Stimulated activated naive B cell treated with anti-CD40 and anti-IgM and Interleukin-4, amounts not matched to agents 10 μg/mL and 1 μg/mL and 100 μg/mL, for 72 hours (primary cell): ENCODE measurements around the gene CHST10.
"Not testable (repeated sequence)": the region's sequence is repeated elsewhere in the genome, so short reads cannot be mapped to it uniquely, and the experiment has no call there.

Source experiments
- ATAC-seq, 2 donors: fragments of 150-1000 bp; cut with Tn5 transposase; replicated peaks; 2 replicates each; pipeline ENCODE4 v1.10.0; 2021; ENCODE audit warnings: moderate library complexity in 1 of 2
- DNase-seq: peaks from one replicate; pipeline ENCODE4 v3.0.0; 2021
- H3K27ac Mint-ChIP-seq: one replicate; pipeline ENCODE4 v1.8.0; 2022; ENCODE audit warnings: mild to moderate bottlenecking, mixed read lengths
- H3K27me3 Mint-ChIP-seq, 2 donors: one replicate each; pipeline ENCODE4 v1.8.0; 2022; ENCODE audit warnings: mixed read lengths in 2 of 2
- H3K36me3 Mint-ChIP-seq, 2 donors: one replicate each; pipeline ENCODE4 v1.8.0; 2022; ENCODE audit warnings: mixed read lengths in 2 of 2, mild to moderate bottlenecking in 1 of 2
- H3K4me1 Mint-ChIP-seq, 2 donors: one replicate each; pipeline ENCODE4 v1.8.0; 2022; ENCODE audit warnings: mixed read lengths in 2 of 2, mild to moderate bottlenecking in 1 of 2
- H3K4me3 Mint-ChIP-seq, 2 donors: one replicate each; pipeline ENCODE4 v1.8.0; 2022; ENCODE audit warnings: mild to moderate bottlenecking in 2 of 2, mixed read lengths in 2 of 2, moderate library complexity in 1 of 2
- H3K9me3 Mint-ChIP-seq, 2 donors: one replicate each; pipeline ENCODE4 v1.8.0; 2022; ENCODE audit warnings: mixed read lengths in 2 of 2, mild to moderate bottlenecking in 1 of 2

The CHST10 gene

GRCh38 chr2:100416935-100417710, at the start of gene CHST10:
Gene CHST10 (minus strand): TSS chr2:100417668. CDS start chr2:100406675, 10,993 bp downstream.
- Mint-ChIP-seq H3K36me3 (peaks cover 15 to 19% of the 10 kb centered on the region in 2 donors), H3K27ac (peak within 1 kb of the TSS; percentile 94), H3K9me3 (no peaks in the 10 kb centered on the region), H3K4me1 (peaks cover 26 to 55% of the 10 kb centered on the region in 2 donors), H3K4me3 (peak within 1 kb of the TSS; percentile 89 to 95), H3K27me3 (peaks cover 0 to under 1% of the 10 kb centered on the region in 2 donors)
- ATAC-seq (peak; percentile 94), DNase-seq (peak; percentile 58)

- Mint-ChIP-seq H3K4me1 (peaks cover 2 to 7% of the 10 kb centered on the region in 2 donors), H3K9me3 (peaks cover 5 to 9% of the 10 kb centered on the region in 2 donors), H3K36me3 (no peaks in the 10 kb centered on the region), H3K4me3 (no peak overlapping the region), H3K27me3 (peaks cover 18 to 26% of the 10 kb centered on the region in 2 donors), H3K27ac (peak overlapping the region; percentile 56)
- ATAC-seq (peak in 1 of 2 donors; percentile 34), DNase-seq (no peak)
These were observed 43.5 kb upstream of the CHST10 start for GRCh38 chr2:100460904-100461530.

- ATAC-seq, H3K4me3 Mint-ChIP-seq, H3K27ac Mint-ChIP-seq, H3K9me3 Mint-ChIP-seq, H3K36me3 Mint-ChIP-seq, DNase-seq, H3K4me1 Mint-ChIP-seq: not testable (repeated sequence)
- peaks cover 12 to 18% of the 10 kb centered on the region in 2 donors for H3K27me3 Mint-ChIP-seq
These were observed 38.9 kb upstream of the CHST10 start for GRCh38 chr2:100456357-100456756.

- no peak overlapping the region for H3K4me3 Mint-ChIP-seq
- no peak for DNase-seq
- H3K36me3 Mint-ChIP-seq: no peaks in the 10 kb centered on the region
- peaks cover 5 to 6% of the 10 kb centered on the region in 2 donors for H3K27me3 Mint-ChIP-seq
- H3K27ac Mint-ChIP-seq: no peak overlapping the region
- ATAC-seq: no peak
- H3K4me1 Mint-ChIP-seq: no peaks in the 10 kb centered on the region
- peaks cover 0 to 2% of the 10 kb centered on the region in 2 donors for H3K9me3 Mint-ChIP-seq
These were observed 36.4 kb upstream of the CHST10 start for GRCh38 chr2:100453853-100454252.

- Mint-ChIP-seq H3K9me3 (peaks cover 0 to 1% of the 10 kb centered on the region in 2 donors), H3K4me3 (no peak overlapping the region), H3K27ac (no peak overlapping the region), H3K4me1 (no peaks in the 10 kb centered on the region), H3K36me3 (no peaks in the 10 kb centered on the region), H3K27me3 (peaks cover 5 to 13% of the 10 kb centered on the region in 2 donors)
- DNase-seq (no peak), ATAC-seq (no peak)
These were observed 34.3 kb upstream of the CHST10 start for GRCh38 chr2:100451734-100452133.

GRCh38 chr2:100451092-100451491, 33.6 kb upstream of the CHST10 start:
- DNase-seq: no peak
- Mint-ChIP-seq H3K9me3 (no peaks in the 10 kb centered on the region), H3K27ac (no peak overlapping the region), H3K4me1 (no peaks in the 10 kb centered on the region), H3K27me3 (peaks cover 5 to 13% of the 10 kb centered on the region in 2 donors), H3K4me3 (no peak overlapping the region), H3K36me3 (no peaks in the 10 kb centered on the region)
- ATAC-seq: no peak

GRCh38 chr2:100446696-100447095, 29.2 kb upstream of the CHST10 start:
- no peak overlapping the region for H3K4me3 Mint-ChIP-seq
- no peak for ATAC-seq
- no peaks in the 10 kb centered on the region for H3K9me3 Mint-ChIP-seq
- DNase-seq: no peak
- no peaks in the 10 kb centered on the region for H3K36me3 Mint-ChIP-seq
- H3K27ac Mint-ChIP-seq: no peak overlapping the region
- no peaks in the 10 kb centered on the region for H3K4me1 Mint-ChIP-seq
- peaks cover 0 to 7% of the 10 kb centered on the region in 2 donors for H3K27me3 Mint-ChIP-seq

- Mint-ChIP-seq H3K4me1 (no peaks in the 10 kb centered on the region), H3K4me3 (no peak overlapping the region), H3K9me3 (no peaks in the 10 kb centered on the region), H3K27ac (no peak overlapping the region), H3K27me3 (peaks cover 24 to 29% of the 10 kb centered on the region in 2 donors), H3K36me3 (no peaks in the 10 kb centered on the region)
- DNase-seq: no peak
- ATAC-seq: no peak
These were observed 20.3 kb upstream of the CHST10 start for GRCh38 chr2:100437751-100438150.

- DNase-seq (no peak), ATAC-seq (no peak)
- Mint-ChIP-seq H3K27me3 (peaks cover 29 to 44% of the 10 kb centered on the region in 2 donors), H3K27ac (no peak overlapping the region), H3K9me3 (peaks cover 4 to 9% of the 10 kb centered on the region in 2 donors), H3K4me1 (peaks cover 3 to 6% of the 10 kb centered on the region in 2 donors), H3K36me3 (no peaks in the 10 kb centered on the region), H3K4me3 (no peak overlapping the region)
These were observed 12.3 kb upstream of the CHST10 start for GRCh38 chr2:100429726-100430125.

GRCh38 chr2:100427627-100428258, 10.3 kb upstream of the CHST10 start:
- Mint-ChIP-seq H3K4me3 (no peak overlapping the region), H3K36me3 (no peaks in the 10 kb centered on the region), H3K27ac (no peak overlapping the region), H3K9me3 (peaks cover 4 to 9% of the 10 kb centered on the region in 2 donors), H3K4me1 (peaks cover 3 to 6% of the 10 kb centered on the region in 2 donors), H3K27me3 (peaks cover 30 to 48% of the 10 kb centered on the region in 2 donors)
- peak; percentile 82 to 87 for ATAC-seq
- peak; percentile 13 for DNase-seq

- Mint-ChIP-seq H3K36me3 (no peaks in the 10 kb centered on the region), H3K4me3 (no peak overlapping the region), H3K27me3 (peaks cover 25 to 48% of the 10 kb centered on the region in 2 donors), H3K9me3 (peaks cover 4 to 9% of the 10 kb centered on the region in 2 donors), H3K4me1 (peaks cover 3 to 6% of the 10 kb centered on the region in 2 donors), H3K27ac (no peak overlapping the region)
- DNase-seq (no peak), ATAC-seq (no peak)
These were observed 9.6 kb upstream of the CHST10 start for GRCh38 chr2:100427111-100427510.

GRCh38 chr2:100426384-100426720, 8.9 kb upstream of the CHST10 start:
- peaks cover 4 to 9% of the 10 kb centered on the region in 2 donors for H3K9me3 Mint-ChIP-seq
- no peaks in the 10 kb centered on the region for H3K36me3 Mint-ChIP-seq
- DNase-seq (no peak), ATAC-seq (no peak)
- H3K27ac Mint-ChIP-seq: no peak overlapping the region
- H3K27me3 Mint-ChIP-seq: peaks cover 25 to 48% of the 10 kb centered on the region in 2 donors
- no peak overlapping the region for H3K4me3 Mint-ChIP-seq
- H3K4me1 Mint-ChIP-seq: peaks cover 3 to 6% of the 10 kb centered on the region in 2 donors

- no peaks in the 10 kb centered on the region for H3K36me3 Mint-ChIP-seq
- H3K4me1 Mint-ChIP-seq: peaks cover 3 to 6% of the 10 kb centered on the region in 2 donors
- peaks cover 4 to 7% of the 10 kb centered on the region in 2 donors for H3K9me3 Mint-ChIP-seq
- peaks cover 21 to 47% of the 10 kb centered on the region in 2 donors for H3K27me3 Mint-ChIP-seq
- H3K4me3 Mint-ChIP-seq: no peak overlapping the region
- DNase-seq: no peak
- no peak for ATAC-seq
- no peak overlapping the region for H3K27ac Mint-ChIP-seq
These were observed 8.3 kb upstream of the CHST10 start for GRCh38 chr2:100425573-100426383.

GRCh38 chr2:100425107-100425506, 7.6 kb upstream of the CHST10 start:
- Mint-ChIP-seq H3K27me3 (peaks cover 21 to 41% of the 10 kb centered on the region in 2 donors), H3K36me3 (no peaks in the 10 kb centered on the region), H3K4me3 (no peak overlapping the region), H3K9me3 (peaks cover 2 to 4% of the 10 kb centered on the region in 2 donors), H3K4me1 (peaks cover 3 to 6% of the 10 kb centered on the region in 2 donors), H3K27ac (no peak overlapping the region)
- ATAC-seq: no peak
- DNase-seq: no peak
